NCI-H2227 treated with DMSO at 0.1 percent for 48 hours (cell line): ENCODE data around the gene SLC25A24.
"Not testable (repeated sequence)": the region's sequence is repeated elsewhere in the genome, so short reads cannot be mapped to it uniquely, and the experiment has no call there.

Source experiments
- DNase-seq: peaks from one replicate; lab custom pipeline; 2025; lab: John Stamatoyannopoulos, UW

The SLC25A24 gene

GRCh38 chr1:108194051-108194450, 6.1 kb downstream of the SLC25A24 start:
- DNase-seq = no peak

GRCh38 chr1:108193333-108193732, 6.8 kb downstream of the SLC25A24 start:
- no peak for DNase-seq

GRCh38 chr1:108192581-108192980, 7.6 kb downstream of the SLC25A24 start:
- DNase-seq = no peak

GRCh38 chr1:108190686-108191416, 9.3 kb downstream of the SLC25A24 start:
- DNase-seq = no peak

- DNase-seq = no peak
Observed at GRCh38 chr1:108190001-108190634, 10.0 kb downstream of the SLC25A24 start.

GRCh38 chr1:108188801-108189200, 11.3 kb downstream of the SLC25A24 start:
- DNase-seq = no peak

- no peak for DNase-seq
Observed at GRCh38 chr1:108182959-108183700, 17.0 kb downstream of the SLC25A24 start.

- DNase-seq = no peak
Observed at GRCh38 chr1:108179018-108179417, 21.1 kb downstream of the SLC25A24 start.

- not testable (repeated sequence) for DNase-seq
Observed at GRCh38 chr1:108162409-108162808, 37.7 kb downstream of the SLC25A24 start.

- not testable (repeated sequence) for DNase-seq
Observed at GRCh38 chr1:108159951-108160350, 40.2 kb downstream of the SLC25A24 start.

GRCh38 chr1:108158893-108159453, 41.2 kb downstream of the SLC25A24 start:
- no peak for DNase-seq

GRCh38 chr1:108154314-108154713, 45.8 kb downstream of the SLC25A24 start:
- DNase-seq = no peak

GRCh38 chr1:108152782-108153222, 47.3 kb downstream of the SLC25A24 start:
- DNase-seq = no peak

- no peak for DNase-seq
Observed at GRCh38 chr1:108151548-108151947, 48.6 kb downstream of the SLC25A24 start.

GRCh38 chr1:108149796-108150467, 50.2 kb downstream of the SLC25A24 start:
- DNase-seq = no peak

GRCh38 chr1:108144569-108144968, 55.6 kb downstream of the SLC25A24 start:
- not testable (repeated sequence) for DNase-seq

GRCh38 chr1:108142773-108143394, 57.3 kb downstream of the SLC25A24 start:
- no peak for DNase-seq

- no peak for DNase-seq
Observed at GRCh38 chr1:108142258-108142657, 57.9 kb downstream of the SLC25A24 start.

GRCh38 chr1:108141621-108142020, 58.5 kb downstream of the SLC25A24 start:
- DNase-seq = no peak

GRCh38 chr1:108140936-108141335, 59.2 kb downstream of the SLC25A24 start:
- DNase-seq = no peak

GRCh38 chr1:108140177-108140576, 60.0 kb downstream of the SLC25A24 start:
- no peak for DNase-seq
